Stimulated activated CD4-positive, alpha-beta T cell treated with anti-CD3 and anti-CD28 coated beads, Interleukin-4, amount 100 ng/mL, for 48 hours (primary cell): ENCODE data around the gene CTRB1.
"Not testable (repeated sequence)": the region's sequence is repeated elsewhere in the genome, so short reads cannot be mapped to it uniquely, and the experiment has no call there.

Experiments
- DNase-seq, 2 donors: peaks; one replicate each; pipeline ENCODE4 v3.0.0-alpha.2; 2020; ENCODE audit warnings: low read depth in 2 of 2

The CTRB1 gene

GRCh38 chr16:75254359-75254837 lies 35.6 kb downstream of the CTRB1 start:
- DNase-seq: no peak

GRCh38 chr16:75256059-75256571 lies 37.3 kb downstream of the CTRB1 start:
- no peak for DNase-seq

- DNase-seq: no peak
Measured at GRCh38 chr16:75256696-75257343, 38.0 kb downstream of the CTRB1 start.

GRCh38 chr16:75257886-75258806 lies 39.4 kb downstream of the CTRB1 start:
- no peak for DNase-seq

- no peak for DNase-seq
Measured at GRCh38 chr16:75258807-75259141, 40.0 kb downstream of the CTRB1 start.

GRCh38 chr16:75260851-75261589 lies 42.2 kb downstream of the CTRB1 start:
- no peak for DNase-seq

- DNase-seq: no peak
Measured at GRCh38 chr16:75261590-75262078, 42.8 kb downstream of the CTRB1 start.

- DNase-seq: no peak
Measured at GRCh38 chr16:75262104-75262799, 43.5 kb downstream of the CTRB1 start.

- no peak for DNase-seq
Measured at GRCh38 chr16:75262800-75263127, 44.0 kb downstream of the CTRB1 start.

GRCh38 chr16:75263291-75263962 lies 44.6 kb downstream of the CTRB1 start:
- no peak for DNase-seq

GRCh38 chr16:75263963-75264445 lies 45.2 kb downstream of the CTRB1 start:
- DNase-seq: no peak

GRCh38 chr16:75264457-75264998 lies 45.7 kb downstream of the CTRB1 start:
- DNase-seq: no peak

GRCh38 chr16:75264999-75265910 lies 46.5 kb downstream of the CTRB1 start:
- no peak for DNase-seq

GRCh38 chr16:75265911-75266701 lies 47.3 kb downstream of the CTRB1 start:
- DNase-seq: no peak

- DNase-seq: no peak
Measured at GRCh38 chr16:75266738-75267630, 48.2 kb downstream of the CTRB1 start.

- no peak for DNase-seq
Measured at GRCh38 chr16:75267631-75268264, 49.0 kb downstream of the CTRB1 start.

GRCh38 chr16:75269358-75269757 lies 50.6 kb downstream of the CTRB1 start:
- not testable (repeated sequence) for DNase-seq
